Head of caudate nucleus (tissue), 42 donors: ENCODE measurements around the gene CHD9NB.
A peak's percentile ranks its signal among the peaks of the same experiment; 100 is the strongest.
"Not testable (repeated sequence)": the region's sequence is repeated elsewhere in the genome, so short reads cannot be mapped to it uniquely, and the experiment has no call there.

Experiments
- DNase-seq, 42 donors: peaks; one replicate each; pipeline versions ENCODE4 v3.0.0 to v3.0.0-alpha.2; 2020 to 2021; ENCODE audit warnings: mixed read lengths in 7 of 42
- intact Hi-C: fragments of 100-400 bp; cut with DNase I; formaldehyde crosslinking; loops from one replicate; pipeline ENCODE4 v1.15.0; 2022

The CHD9NB gene

DNA sequence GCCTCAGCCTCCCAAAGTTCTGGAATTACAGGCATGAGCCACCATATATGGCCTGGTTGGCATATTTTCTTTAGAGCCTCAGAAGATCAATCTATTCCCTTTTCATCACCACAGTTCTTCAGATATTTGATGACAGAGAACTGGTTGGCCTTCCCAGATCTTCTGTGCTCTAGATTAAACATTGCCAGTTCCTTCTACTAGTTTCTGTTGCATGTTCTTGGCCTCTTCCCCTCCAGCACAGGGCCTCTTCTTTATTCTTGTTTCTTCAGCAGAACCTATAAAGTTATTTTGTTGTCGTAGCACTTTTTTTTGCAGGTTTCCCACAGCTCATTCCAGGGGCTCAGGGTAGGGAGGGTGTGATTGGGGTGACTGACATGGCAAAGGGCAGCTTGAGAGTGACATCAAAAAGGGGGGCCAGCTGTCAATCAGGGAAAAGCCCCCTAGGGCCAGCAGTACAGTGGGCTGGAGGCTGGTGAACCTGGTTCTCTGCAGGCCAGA lies 11.4 kb upstream of the CHD9NB start:
- DNase-seq = no peak
- intact Hi-C loops = no loop called here

DNA sequence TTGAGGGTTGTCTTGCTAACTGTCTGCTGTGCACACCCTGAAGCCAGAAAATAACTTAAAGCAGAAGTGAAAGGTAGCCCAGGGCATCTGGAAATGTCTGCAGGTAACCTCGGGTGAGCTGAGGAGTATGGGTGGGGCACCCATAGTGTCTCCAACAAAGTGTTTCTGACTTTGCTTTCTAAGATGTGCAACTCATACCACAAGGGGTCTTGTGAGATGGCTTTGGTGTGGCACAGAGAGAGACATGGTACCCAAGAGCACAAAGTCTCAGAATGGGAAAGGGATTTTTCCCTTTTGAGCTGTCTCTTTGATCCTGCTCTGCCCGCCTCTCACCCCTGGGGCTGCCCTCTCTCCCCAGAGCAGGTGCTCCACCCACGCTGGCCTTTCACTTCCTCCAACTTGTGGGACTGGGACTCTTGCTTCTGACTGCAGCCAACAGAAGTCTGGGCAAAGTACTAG lies 9.0 kb upstream of the CHD9NB start:
- intact Hi-C loops = no loop called here
- DNase-seq = peak in 23 of 42 donors; percentile 23 to 65 (median 36)

DNA sequence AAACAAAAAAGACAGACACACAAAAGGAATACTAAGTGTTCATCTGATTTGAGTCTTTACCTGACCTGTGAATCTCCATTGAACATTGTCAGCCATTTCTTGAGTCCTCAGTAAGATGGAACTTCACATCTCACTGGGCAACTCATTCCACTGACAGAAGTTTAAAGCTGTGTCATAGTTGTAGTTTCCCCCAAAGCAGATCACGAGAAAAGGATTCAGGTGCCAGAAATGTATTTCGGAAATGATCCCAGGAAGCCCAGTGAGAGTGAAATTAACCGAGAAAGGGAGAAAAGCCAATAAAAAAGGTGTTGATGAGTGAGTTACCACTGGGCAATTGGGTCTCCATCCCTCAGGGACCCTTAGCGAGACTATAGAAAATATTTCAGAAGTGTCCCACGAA lies 8.6 kb upstream of the CHD9NB start:
- intact Hi-C loops = no loop called here
- no peak for DNase-seq

DNA sequence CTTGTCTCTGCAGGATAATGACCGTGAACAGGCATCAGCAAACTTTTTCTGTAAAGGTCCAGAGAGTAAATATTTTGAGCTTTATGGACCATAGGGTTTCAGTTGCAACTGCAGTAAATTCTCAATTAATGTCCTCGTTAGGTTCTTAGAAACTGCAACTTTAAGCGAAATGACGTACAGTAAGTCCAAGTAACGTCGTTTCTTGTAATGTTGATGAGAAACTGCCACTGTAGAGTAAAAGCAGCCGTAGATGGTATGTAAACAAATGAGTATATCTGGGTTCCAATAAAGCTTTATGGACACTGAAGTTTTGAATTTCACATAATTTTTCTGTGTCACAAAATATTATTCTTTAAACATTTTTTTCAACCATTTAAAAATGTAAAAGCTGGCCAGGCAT lies 7.0 kb upstream of the CHD9NB start:
- DNase-seq = no peak
- intact Hi-C loops = loop anchor here (5.0 to 10.0 kb wide), 2 partner anchors 148 to 225 kb away; no protein-coding TSS in a partner anchor

DNA sequence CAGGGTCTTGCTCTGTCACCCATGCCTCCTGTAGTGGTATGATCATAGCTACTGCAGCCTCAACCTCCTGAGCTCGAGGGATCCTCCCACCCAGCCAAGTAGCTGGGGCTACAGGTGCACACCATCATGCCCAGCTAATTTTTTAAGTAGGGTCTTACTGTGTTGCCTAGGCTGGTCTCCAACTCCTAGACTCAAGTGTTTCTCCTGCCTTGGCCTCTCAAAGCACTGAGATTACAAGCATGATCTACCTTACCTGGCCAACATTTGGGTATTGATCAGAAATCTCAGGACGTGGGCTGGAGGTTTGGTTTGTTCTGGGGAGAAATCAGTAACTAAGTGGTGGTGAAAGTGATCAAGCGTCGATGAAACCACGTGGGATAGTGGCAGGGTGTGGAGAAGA lies 6.2 kb upstream of the CHD9NB start:
- no peak for DNase-seq
- intact Hi-C loops = loop anchor here (5.0 to 10.0 kb wide), 2 partner anchors 148 to 226 kb away; no protein-coding TSS in a partner anchor

DNA sequence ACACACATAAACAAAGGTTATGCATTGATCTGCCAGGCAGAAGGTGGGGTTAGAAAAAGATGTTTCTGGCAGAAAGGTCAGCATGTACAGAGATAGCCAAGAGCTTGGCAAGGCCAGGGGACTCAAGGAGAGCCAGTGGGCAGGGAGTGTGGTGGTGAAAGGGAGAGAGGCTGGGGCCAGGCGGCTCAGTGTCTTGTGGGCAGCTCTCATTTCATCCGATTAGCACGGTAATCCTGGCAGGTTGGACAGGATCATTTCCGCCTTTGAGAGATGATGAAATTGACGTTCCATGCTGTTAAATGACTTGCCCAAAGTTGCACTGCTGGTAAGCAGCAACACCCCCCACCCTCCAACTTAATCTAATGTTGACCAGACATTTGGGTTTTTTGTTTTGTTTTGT lies 5.7 kb upstream of the CHD9NB start:
- intact Hi-C loops = loop anchor here (5.0 to 10.0 kb wide), 2 partner anchors 149 to 226 kb away; no protein-coding TSS in a partner anchor
- DNase-seq = no peak

DNA sequence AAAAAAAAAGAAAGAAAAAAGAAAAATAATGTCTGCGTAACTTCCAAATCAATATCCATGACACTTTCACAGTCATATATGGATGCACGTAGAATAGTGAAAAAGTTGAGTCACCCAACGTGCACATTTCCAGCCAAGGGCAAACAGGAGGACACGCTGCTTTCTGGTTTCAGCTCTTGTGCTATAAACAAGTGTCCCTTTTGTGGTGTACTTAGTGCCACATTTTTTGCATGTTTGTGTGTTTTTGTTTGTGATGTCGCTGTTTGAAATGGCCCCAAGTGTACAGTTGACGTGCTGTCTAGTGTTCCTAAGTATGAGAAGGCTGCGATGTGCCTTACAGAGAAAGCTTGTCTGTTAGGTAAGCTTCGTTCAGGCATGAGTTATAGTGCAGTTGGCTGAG lies 5.0 kb upstream of the CHD9NB start:
- intact Hi-C loops = loop anchor here (5.0 to 10.0 kb wide), 2 partner anchors 150 to 227 kb away; no protein-coding TSS in a partner anchor

DNA sequence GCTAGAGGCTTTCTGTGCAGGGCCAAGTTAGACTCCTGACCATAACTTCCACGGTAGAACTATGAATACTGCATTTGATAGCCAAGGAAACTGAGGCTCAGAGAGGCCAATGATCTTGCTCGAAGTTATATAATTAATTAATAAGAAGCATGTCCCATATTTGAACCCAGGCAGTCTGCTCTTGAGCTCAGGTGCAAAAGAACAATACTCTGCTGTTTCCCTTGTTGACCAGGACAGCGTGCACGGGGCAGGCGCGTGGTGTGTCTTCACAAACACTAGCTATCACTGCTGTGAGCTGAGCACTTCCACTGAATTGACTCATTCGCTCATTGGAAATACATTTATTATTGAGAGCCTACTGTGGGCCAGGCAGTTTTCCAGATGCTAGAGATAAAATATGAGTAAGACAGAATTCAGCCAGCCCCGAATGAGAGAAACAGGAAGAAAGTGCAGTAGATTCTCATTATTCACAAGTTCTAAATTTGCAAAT lies 3.7 kb upstream of the CHD9NB start:
- intact Hi-C loops = loop anchor here (5.0 to 10.0 kb wide), 2 partner anchors 151 to 228 kb away; no protein-coding TSS in a partner anchor
- DNase-seq = peak in 5 of 42 donors; percentile 24 to 54 (median 29)

More for the DNA sequence above, 5.0 kb upstream of the CHD9NB start:
- DNase-seq = no peak

DNA sequence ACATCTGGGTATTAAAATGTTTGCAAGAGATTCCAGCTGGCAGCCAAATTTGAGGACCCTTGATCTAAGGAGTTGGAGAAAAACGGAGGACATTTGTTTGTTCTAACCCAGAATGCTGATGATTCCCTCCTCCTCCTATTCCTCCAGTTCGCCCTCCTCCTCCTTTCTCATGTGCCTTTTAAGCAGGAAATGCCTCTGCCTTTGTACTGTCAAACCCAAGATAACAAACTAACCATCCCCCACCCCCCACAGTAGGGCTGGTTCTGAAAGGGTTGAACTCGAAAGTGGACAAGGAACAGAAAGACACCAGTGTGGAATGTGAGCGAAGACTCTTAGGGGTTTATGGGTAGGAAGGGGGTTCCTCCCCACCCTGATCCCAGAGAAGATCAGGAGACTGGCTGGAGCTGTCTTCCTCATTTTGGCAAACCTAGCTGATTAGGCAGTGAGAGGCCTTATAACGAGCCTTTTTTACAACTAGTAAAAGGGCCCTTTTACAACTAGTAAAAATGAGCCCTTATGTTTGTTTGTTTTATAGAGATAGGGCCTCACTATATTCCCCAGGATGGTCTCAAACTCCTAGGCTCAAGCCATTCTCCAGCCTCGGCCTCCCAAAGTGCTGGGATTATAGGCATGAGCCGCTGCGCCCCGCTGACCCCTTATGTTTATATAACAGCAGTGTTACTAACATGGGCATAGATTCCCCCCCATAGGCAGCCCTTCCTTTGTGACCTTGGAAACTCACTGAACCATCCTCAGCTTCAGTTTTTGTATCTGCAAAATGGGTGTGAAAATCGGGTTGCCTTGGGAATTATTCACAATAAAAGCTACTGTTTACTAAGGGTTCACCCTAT lies 3.1 kb upstream of the CHD9NB start:
- intact Hi-C loops = loop anchor here (2.0 to 10.0 kb wide), 3 partner anchors 75 to 229 kb away; no protein-coding TSS in a partner anchor
- peak in 23 of 42 donors; percentile 11 to 60 (median 29) for DNase-seq

DNA sequence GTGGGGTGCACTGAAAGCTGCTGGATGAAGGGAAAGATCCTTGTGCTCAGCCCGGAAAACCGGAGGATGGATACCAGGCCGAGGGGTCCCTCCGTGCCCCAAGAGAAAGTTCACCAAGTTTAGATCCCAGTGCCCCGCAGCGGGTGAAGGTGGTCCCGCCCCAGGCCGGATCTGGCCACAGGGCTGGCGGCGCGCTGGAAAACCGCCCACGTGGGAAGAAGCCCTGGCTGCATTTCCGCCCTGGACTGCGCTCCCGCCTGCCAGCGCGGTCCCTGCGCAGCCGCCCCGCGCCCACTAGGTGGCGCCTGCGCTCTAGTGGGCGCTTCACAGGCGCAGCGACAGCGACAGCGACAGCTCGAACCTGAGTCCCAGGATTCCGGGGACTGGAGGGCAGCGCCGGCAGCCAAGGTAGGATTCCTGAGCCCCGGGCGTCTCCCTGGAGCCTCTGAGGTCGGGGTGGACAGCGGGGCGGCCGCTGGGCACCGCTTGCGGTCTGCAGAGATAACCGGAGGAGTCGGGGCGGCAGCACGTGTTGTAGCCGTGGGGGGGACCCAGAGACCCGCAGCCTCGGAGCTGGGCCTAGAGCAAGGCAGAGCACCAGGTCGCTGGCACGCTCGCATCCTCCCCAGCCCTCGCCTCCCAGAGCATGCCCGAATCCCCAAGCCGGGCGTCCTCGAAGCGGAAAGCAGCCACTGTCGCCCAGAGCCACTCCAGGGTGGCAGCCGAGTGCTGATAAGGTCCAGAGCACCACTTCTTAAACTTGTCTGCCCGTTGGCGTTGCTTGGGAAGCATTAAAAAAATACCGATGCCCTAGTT lies 2.2 kb upstream of the CHD9NB start, which contains the start of gene CHD9:
Gene CHD9, plus strand, starts transcription at position 322 of the 816 bp plus-strand sequence. CDS start 101,099 bp downstream, outside the sequence.
- intact Hi-C loops = loop anchor here (2.0 to 10.0 kb wide), 3 partner anchors 76 to 230 kb away; no protein-coding TSS in a partner anchor
- peak; percentile 62 to 91 (median 82) for DNase-seq

DNA sequence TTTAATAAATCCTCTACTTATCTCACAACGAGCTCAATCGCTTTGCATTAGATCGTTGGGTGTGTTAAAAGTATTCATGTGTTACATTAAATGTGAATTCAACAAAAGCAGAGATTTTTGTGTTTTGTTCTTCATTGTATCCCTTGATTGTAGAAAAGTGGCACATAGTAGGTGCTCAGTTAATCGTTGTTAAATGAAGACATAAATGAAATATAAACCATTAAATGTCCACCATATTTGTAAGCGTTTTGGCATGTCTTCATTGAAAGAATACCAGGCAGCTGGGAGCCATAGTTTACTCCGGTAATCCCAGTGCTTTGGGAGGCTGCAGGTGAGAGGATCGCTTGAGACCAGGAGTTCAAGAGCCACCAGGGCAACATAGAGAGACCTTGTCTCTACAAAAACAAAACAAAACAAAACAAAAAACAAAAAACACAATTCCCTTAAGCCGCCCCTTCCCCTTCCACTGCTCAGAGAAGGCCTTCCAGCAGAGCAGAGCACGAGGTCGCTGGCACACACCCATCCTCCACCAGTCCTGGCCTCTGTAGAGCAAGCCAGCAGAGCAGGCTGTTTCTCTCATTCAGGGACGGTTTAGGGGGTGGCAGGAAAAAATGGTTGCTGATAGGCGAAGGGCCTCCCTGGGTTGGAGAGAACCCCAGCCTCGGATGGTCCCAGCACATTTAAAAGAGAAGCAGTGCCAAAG lies 1.4 kb upstream of the CHD9NB start:
- peak in 28 of 42 donors; percentile 13 to 58 (median 36) for DNase-seq
- intact Hi-C loops = loop anchor here (2.0 to 10.0 kb wide), 2 partner anchors 77 to 231 kb away; no protein-coding TSS in a partner anchor

DNA sequence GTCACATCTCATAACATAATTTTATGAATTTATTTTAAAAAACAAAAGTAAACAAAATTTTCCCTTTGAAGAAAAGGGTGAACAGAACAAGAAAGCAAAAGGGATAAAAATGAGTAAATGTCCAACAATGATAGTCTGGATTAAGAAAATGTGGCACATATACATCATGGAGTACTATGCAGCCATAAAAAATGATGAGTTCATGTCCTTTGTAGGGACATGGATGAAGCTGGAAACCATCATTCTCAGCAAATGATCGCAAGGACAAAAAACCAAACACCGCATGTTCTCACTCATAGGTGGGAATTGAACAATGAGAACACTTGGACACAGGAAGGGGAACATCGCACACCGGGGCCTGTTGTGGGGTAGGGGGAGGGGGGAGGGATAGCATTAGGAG lies 1.4 kb downstream of the CHD9NB start:
- DNase-seq = not testable (repeated sequence)
- intact Hi-C loops = loop anchor here (10.0 kb wide), 1 partner anchor 234 kb away; no protein-coding TSS in a partner anchor

DNA sequence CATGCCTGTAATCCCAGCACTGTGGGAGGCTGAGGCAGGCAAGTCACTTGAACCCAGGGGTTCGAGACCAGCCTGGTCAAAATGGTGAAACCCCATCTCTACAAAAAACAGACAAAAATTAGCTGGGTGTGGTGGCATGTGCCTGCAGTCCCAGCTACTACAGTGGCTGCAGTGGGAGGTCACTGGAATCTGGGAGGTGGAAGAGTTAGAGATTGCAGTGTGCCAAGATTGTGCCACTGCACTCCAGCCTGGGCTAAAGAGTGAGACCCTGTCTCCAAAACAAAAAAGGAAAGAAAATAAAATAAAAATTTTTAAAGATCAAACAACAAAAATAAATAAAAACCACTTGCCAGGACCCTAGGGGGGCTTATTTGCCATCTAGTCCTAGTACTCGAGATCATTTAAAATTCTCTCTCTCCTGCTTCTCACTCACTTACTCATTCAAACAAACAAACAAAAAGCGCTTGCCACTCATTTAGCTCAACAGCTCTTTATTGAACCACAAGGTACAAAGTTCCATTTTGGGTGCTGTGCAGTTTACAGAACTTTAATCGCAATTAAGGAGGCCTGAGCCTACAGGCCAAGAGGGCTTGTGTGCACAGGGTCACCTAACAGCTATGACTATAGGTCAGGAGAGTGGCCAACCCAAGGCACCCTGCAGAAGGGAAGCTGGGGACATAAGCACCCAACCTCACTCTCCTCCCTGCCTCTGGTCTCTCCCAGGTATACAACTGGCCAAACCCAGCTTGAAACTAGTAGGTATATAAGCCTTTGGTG lies 4.4 kb downstream of the CHD9NB start:
- intact Hi-C loops = no loop called here
- no peak for DNase-seq

DNA sequence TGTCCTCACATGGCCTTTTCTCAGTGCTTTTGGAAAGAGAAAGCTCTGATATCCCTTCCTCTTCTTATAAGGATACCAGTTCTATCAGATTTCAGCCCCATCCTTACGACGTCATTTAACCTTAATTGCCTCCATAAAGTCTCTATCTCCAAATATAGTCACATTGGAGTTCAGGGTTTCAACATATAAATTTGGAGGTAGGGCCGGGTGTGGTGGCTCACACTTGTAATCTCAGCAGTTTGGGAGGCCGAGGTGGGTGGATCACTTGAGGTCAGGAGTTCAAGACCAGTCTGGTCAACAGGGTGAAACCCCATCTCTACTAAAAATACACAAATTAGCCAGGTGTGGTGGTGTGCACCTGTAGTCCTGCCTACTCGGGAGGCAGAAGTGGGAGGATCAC lies 5.2 kb downstream of the CHD9NB start:
- DNase-seq, intact Hi-C loops: not testable (repeated sequence)

DNA sequence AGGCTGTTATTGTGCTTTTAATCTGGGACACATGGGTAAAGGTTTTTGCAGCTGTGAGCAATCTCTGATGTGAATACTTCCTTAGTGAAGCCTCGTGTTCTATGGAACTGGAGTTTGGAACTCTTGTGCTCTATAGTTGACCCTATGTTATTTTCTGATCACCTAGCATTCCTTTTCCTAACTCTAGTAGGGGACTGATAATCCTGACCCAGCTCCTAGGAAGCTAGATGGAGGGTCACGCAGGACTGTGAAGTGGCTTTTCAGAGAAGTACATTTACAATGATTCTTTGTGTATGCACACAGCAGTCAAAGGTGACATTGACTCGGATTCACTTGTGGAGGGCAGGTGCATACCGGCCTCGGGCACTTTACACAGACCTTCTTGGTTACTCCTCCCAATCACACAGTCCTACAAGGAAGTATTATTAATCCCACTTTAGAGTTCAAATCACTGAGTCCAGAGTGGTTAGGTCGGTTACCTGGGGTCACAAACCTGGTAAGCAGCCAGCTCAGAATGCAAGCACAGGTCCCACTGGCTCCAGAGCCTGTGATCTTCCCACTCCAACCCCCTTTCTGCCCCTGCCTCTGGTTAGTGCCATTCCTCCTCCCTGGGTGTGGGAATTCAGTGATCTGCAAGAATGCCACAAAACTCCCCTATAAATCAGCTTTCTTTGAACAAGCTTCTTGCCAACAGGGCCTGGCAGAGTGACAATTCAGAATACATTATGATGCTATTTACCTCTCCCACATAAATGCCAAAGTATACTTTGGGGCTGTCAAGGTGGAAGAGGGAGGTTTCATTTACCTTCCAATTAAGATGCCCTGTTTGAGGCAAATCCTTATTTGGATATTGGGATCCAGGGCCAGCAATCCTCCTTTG lies 7.1 kb downstream of the CHD9NB start:
- no peak for DNase-seq
- intact Hi-C loops = no loop called here

DNA sequence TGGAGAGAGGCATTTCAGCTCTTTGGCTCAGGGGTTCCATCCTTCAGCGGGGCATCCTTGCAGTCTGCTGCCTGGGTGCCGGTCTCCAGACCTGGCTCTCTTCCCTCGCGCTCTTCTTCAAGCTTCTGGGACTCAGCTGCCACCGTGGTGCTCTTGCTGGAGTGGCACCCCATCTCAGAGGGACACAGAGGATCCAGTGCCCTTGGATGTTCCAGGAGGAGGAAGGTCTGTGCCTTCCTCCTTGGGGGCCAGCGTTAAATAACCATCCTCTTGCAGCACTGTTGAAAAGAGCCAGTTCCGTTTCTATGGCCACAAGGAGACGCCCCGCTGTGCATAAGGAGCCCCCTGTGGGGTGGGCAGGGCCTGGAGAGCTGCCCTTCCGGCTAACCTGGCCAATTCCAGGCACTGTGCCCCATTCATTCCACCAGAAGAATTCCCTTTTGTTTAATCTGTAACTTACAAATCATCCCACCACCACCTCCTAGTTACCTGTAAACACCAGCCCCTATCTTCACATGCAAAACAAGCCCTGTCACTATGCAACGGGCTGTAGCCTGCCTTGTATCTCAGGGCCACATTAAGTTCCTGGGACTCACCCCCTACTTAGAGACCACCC lies 8.6 kb downstream of the CHD9NB start:
- no peak for DNase-seq
- intact Hi-C loops = no loop called here
